Prostate gland (tissue), 2 donors: ENCODE measurements around the gene C1orf21. TPM values are rescaled to one million over a fixed set of nuclear protein-coding genes. Genes with fewer than 3 reads are reported as not detected.

ENCODE experiments used
- DNase-seq: peaks from one replicate; pipeline ENCODE4 v3.0.0-alpha.2; 2019; ENCODE audit warnings: low spot score
- H3K27ac ChIP-seq, 2 donors: fragments of 200-600 bp; sonication (generic); 2 replicates each; pipeline ENCODE4 v1.5.1; 2017 to 2019
- H3K27me3 ChIP-seq: fragments of 200-600 bp; sonication (generic); replicated peaks from 2 replicates; pipeline ENCODE4 v1.5.1; 2019; ENCODE audit not compliant: insufficient read depth
- H3K36me3 ChIP-seq, 2 donors: fragments of 200-600 bp; sonication (generic); 1 replicate in 1 of 2; 2 replicates in 1 of 2; pipeline versions ENCODE4 v1.5.1 to v1.8.1; 2017 to 2019
- H3K4me1 ChIP-seq: fragments of 200-600 bp; sonication (generic); replicated peaks from 2 replicates; pipeline ENCODE4 v1.5.1; 2019
- H3K4me3 ChIP-seq, 2 donors: fragments of 200-600 bp; sonication (generic); 2 replicates each; pipeline ENCODE4 v1.5.1; 2017 to 2019
- H3K9me3 ChIP-seq: fragments of 200-600 bp; sonication (generic); 2 replicates; pipeline ENCODE4 v1.5.1; 2017
- CTCF ChIP-seq, 4 experiments: fragments of 200-600 bp in 2 of 4; fragments of 450-650 bp in 2 of 4; sonication (generic) in 2 of 4; IDR thresholded peaks; 1 replicate in 3 of 4; 2 replicates in 1 of 4; pipeline ENCODE4 v1.5.1; 2016 to 2019; ENCODE audit warnings: antibody characterized with exemption in 4 of 4, mild to moderate bottlenecking in 2 of 4, moderate library complexity in 2 of 4
- POLR2A ChIP-seq: fragments of 450-650 bp; IDR thresholded peaks from one replicate; pipeline ENCODE4 v1.6.1; 2016; ENCODE audit warnings: antibody characterized with exemption, mild to moderate bottlenecking
- POLR2AphosphoS5 ChIP-seq: sonication (generic); formaldehyde crosslinking; IDR thresholded peaks from one replicate; pipeline ENCODE4 v1.6.1; 2017; ENCODE audit warnings: antibody characterized with exemption
- WGBS: methylation state at CpG from one replicate; pipeline ENCODE4 v1.1.5; 2018; 5-methylcytosine and 5-hydroxymethylcytosine counted together
- intact Hi-C: fragments of 100-400 bp; cut with DNase I; formaldehyde crosslinking; loops from one replicate; pipeline ENCODE4 v1.14.2; 2022
- total RNA-seq, 2 donors: library from RNA; depleted of rRNA; stranded (reverse); fragments of >200 nt; gene quantifications; one replicate each; pipeline ENCODE4 v1.1.0, GENCODE V29; 2016

The C1orf21 gene
- total RNA-seq, 2 donors from 2014 or later = 28.8 to 79.3 TPM

DNA sequence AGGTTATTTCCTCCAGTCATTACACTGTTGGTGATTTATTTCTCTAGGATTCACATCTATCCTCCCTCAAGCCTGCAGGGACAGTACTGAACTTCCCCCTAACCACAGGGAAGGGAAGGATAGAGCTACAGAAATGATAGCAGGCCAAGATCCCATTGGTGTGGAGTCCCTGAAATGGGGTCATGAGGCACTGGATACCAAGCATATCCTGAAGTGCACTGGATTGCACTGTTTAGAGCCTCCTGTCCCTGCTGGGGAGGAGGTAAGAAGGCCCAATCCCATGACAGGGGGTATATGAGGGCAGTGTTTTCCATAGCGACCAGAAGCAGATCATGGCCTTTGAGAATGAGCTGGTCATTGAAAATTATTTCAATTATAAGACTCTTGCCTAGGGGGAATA, 56.8 kb downstream of the C1orf21 start:
- H3K27ac ChIP-seq = no peak overlapping the region
- no peaks in the 10 kb centered on the region for H3K9me3 ChIP-seq
- intact Hi-C loops = no loop called here
- no peaks in the 10 kb centered on the region for H3K27me3 ChIP-seq
- H3K36me3 ChIP-seq = no peaks in the 10 kb centered on the region
- DNase-seq = no peak
- 94% methylated on average over 1 of the region's 1 CpG for WGBS
- TF ChIP-seq CTCF (IDR thresholded peaks at IDR 0.05) = no peak
- no peak for TF ChIP-seq POLR2AphosphoS5
- no peak for TF ChIP-seq POLR2A
- H3K4me3 ChIP-seq = no peak overlapping the region
- no peaks in the 10 kb centered on the region for H3K4me1 ChIP-seq

- Histone ChIP-seq H3K27ac (no peak overlapping the region), H3K27me3 (no peaks in the 10 kb centered on the region), H3K36me3 (no peaks in the 10 kb centered on the region), H3K4me3 (no peak overlapping the region), H3K4me1 (no peaks in the 10 kb centered on the region), H3K9me3 (no peaks in the 10 kb centered on the region)
- TF ChIP-seq CTCF (IDR thresholded peaks at IDR 0.05) = no peak
- no peak for TF ChIP-seq POLR2AphosphoS5
- no peak for TF ChIP-seq POLR2A
- no peak for DNase-seq
- WGBS = 79% methylated on average over 4 of the region's 4 CpGs
- intact Hi-C loops = no loop called here
These were observed 59.2 kb downstream of the C1orf21 start for GRCh38 chr1:184445997-184446396.

- WGBS = 97% methylated on average over 6 of the region's 6 CpGs
- H3K4me1 ChIP-seq = peaks cover 2% of the 10 kb centered on the region
- TF ChIP-seq POLR2AphosphoS5 = no peak
- TF ChIP-seq POLR2A = no peak
- TF ChIP-seq CTCF (IDR thresholded peaks at IDR 0.05) = no peak
- H3K9me3 ChIP-seq = no peaks in the 10 kb centered on the region
- no peaks in the 10 kb centered on the region for H3K36me3 ChIP-seq
- intact Hi-C loops = no loop called here
- H3K27me3 ChIP-seq = no peaks in the 10 kb centered on the region
- no peak overlapping the region for H3K4me3 ChIP-seq
- no peak for DNase-seq
- H3K27ac ChIP-seq = no peak overlapping the region
These were observed 60.9 kb downstream of the C1orf21 start for GRCh38 chr1:184447651-184448185.

GRCh38 chr1:184449916-184450315, 63.1 kb downstream of the C1orf21 start:
- no peak for DNase-seq
- H3K4me1 ChIP-seq = peaks cover 4% of the 10 kb centered on the region
- no peaks in the 10 kb centered on the region for H3K36me3 ChIP-seq
- H3K27me3 ChIP-seq = no peaks in the 10 kb centered on the region
- WGBS = 87% methylated on average over 4 of the region's 4 CpGs
- H3K27ac ChIP-seq = no peak overlapping the region
- no peaks in the 10 kb centered on the region for H3K9me3 ChIP-seq
- intact Hi-C loops = no loop called here
- TF ChIP-seq POLR2A = no peak
- no peak for TF ChIP-seq CTCF (IDR thresholded peaks at IDR 0.05)
- no peak for TF ChIP-seq POLR2AphosphoS5
- no peak overlapping the region for H3K4me3 ChIP-seq

GRCh38 chr1:184455786-184456185, 69.0 kb downstream of the C1orf21 start:
- Histone ChIP-seq H3K4me1 (peaks cover 11% of the 10 kb centered on the region), H3K36me3 (no peaks in the 10 kb centered on the region), H3K27me3 (no peaks in the 10 kb centered on the region), H3K27ac (no peak overlapping the region), H3K9me3 (no peaks in the 10 kb centered on the region), H3K4me3 (no peak overlapping the region)
- intact Hi-C loops = no loop called here
- TF ChIP-seq CTCF (IDR thresholded peaks at IDR 0.05) = no peak
- TF ChIP-seq POLR2A = no peak
- TF ChIP-seq POLR2AphosphoS5 = no peak
- no peak for DNase-seq
- WGBS = 71% methylated on average over 1 of the region's 1 CpG
